Pulmonary artery endothelial cell (primary cell): Measurements from ENCODE around the gene ATG7. TPM values are rescaled to one million over a fixed set of nuclear protein-coding genes. Genes with fewer than 3 reads are reported as not detected.
A peak's percentile ranks its signal among the peaks of the same experiment; 100 is the strongest.

Experiments
- DNase-seq: peaks from one replicate; pipeline ENCODE4 v3.0.0-alpha.2; 2011; ENCODE audit warnings: low read depth, low spot score
- total RNA-seq: library from RNA; depleted of rRNA; stranded (reverse); fragments of >200 nt; gene quantifications from 2 replicates; pipeline ENCODE4 v1.2.3, GENCODE V29; 2014

ATG7 gene
- total RNA-seq: 52.4 and 69.4 TPM in 2 replicates

GRCh38 chr3:11271986-11272904 is at the start of gene ATG7:
Gene ATG7 (plus strand): TSS chr3:11272397. CDS start chr3:11298696, 26,299 bp downstream.
- peak; percentile 84 for DNase-seq

GRCh38 chr3:11224010-11224409 is 48.2 kb upstream of the ATG7 start:
- DNase-seq: no peak

GRCh38 chr3:11224870-11225229 is 47.3 kb upstream of the ATG7 start:
- no peak for DNase-seq

- DNase-seq: no peak
Observed at GRCh38 chr3:11226042-11226370, 46.2 kb upstream of the ATG7 start.

- no peak for DNase-seq
Observed at GRCh38 chr3:11228041-11228440, 44.2 kb upstream of the ATG7 start.

- no peak for DNase-seq
Observed at GRCh38 chr3:11230125-11230524, 42.1 kb upstream of the ATG7 start.

GRCh38 chr3:11230832-11231231 is 41.4 kb upstream of the ATG7 start:
- no peak for DNase-seq

GRCh38 chr3:11235385-11235784 is 36.8 kb upstream of the ATG7 start:
- DNase-seq: no peak

- peak; percentile 19 for DNase-seq
Observed at GRCh38 chr3:11236588-11237461, 35.4 kb upstream of the ATG7 start.

- peak; percentile 33 for DNase-seq
Observed at GRCh38 chr3:11238060-11238459, 34.1 kb upstream of the ATG7 start.

GRCh38 chr3:11238880-11239279 is 33.3 kb upstream of the ATG7 start:
- no peak for DNase-seq

GRCh38 chr3:11239796-11240195 is 32.4 kb upstream of the ATG7 start:
- no peak for DNase-seq

- no peak for DNase-seq
Observed at GRCh38 chr3:11240496-11240895, 31.7 kb upstream of the ATG7 start.

GRCh38 chr3:11244121-11244677 is 28.0 kb upstream of the ATG7 start:
- no peak for DNase-seq

- DNase-seq: no peak
Observed at GRCh38 chr3:11245276-11245675, 26.9 kb upstream of the ATG7 start.

GRCh38 chr3:11245827-11246662 is 26.2 kb upstream of the ATG7 start:
- DNase-seq: no peak

- DNase-seq: no peak
Observed at GRCh38 chr3:11246663-11246970, 25.6 kb upstream of the ATG7 start.

GRCh38 chr3:11247362-11247761 is 24.8 kb upstream of the ATG7 start:
- no peak for DNase-seq

- DNase-seq: no peak
Observed at GRCh38 chr3:11248596-11248995, 23.6 kb upstream of the ATG7 start.

GRCh38 chr3:11250902-11251806 is 21.0 kb upstream of the ATG7 start:
- DNase-seq: no peak
